GM12878 (cell line): ENCODE results near the gene CENPF. TPM values are rescaled to one million over a fixed set of nuclear protein-coding genes. Genes with fewer than 3 reads are reported as not detected.

Source experiments
- ATAC-seq: fragments of 200-7000 bp; cut with Tn5 transposase; 3 replicates; pipeline ENCODE4 v1.9.1; 2020; ENCODE audit warnings: mild to moderate bottlenecking, moderate library complexity
- BruUV-seq: library from RNA; stranded (reverse); fragments of 400-500 nt; replicated peaks from 2 replicates; lab custom pipeline; 2021; lab: Mats Ljungman, UMichigan
- CTCF ChIA-PET: fragments of 300-600 bp; sonication (Branson Sonifier 250); formaldehyde crosslinking; extraction: SDS; loops from one replicate; lab custom pipeline; 2021; ENCODE audit warnings: inconsistent platforms; lab: Yijun Ruan, JAX
- POLR2A ChIA-PET: fragments of 350-600 bp; formaldehyde crosslinking; extraction: SDS; loops from one replicate; lab custom pipeline; 2021; ENCODE audit warnings: inconsistent platforms; lab: Charles Lee
- RAD21 ChIA-PET: fragments of 300-600 bp; sonication (Branson Sonifier 250); formaldehyde crosslinking; loops from one replicate; lab custom pipeline; 2023; ENCODE audit warnings: antibody characterized with exemption; ENCODE audit not compliant: unreplicated experiment; lab: Charles Lee
- SMC1A ChIA-PET: fragments of 300-600 bp; sonication (Branson Sonifier 250); formaldehyde crosslinking; loops from one replicate; lab custom pipeline; 2023; ENCODE audit not compliant: unreplicated experiment, uncharacterized antibody; lab: Charles Lee
- DNase-seq: peaks from one replicate; pipeline ENCODE4 v3.0.0-alpha.2; 2011; ENCODE audit warnings: low read depth, low spot score
- FAIRE-seq: peaks from 3 replicates; lab custom pipeline; 2011; peaks lifted over from hg19 to GRCh38; lab: Jason Lieb, UNC
- H2AFZ ChIP-seq: 2 replicates; pipeline ENCODE4 v1.6.0; 2011; ENCODE audit warnings: low read depth, low read length, control low read depth; ENCODE audit not compliant: control insufficient read depth
- H3K27ac ChIP-seq: 2 replicates; pipeline ENCODE4 v1.5.1; 2011; ENCODE audit warnings: control low read depth; ENCODE audit not compliant: control insufficient read depth, insufficient read depth
- H3K27me3 ChIP-seq, 2 experiments: replicated peaks in 1 of 2; 2 replicates each; pipeline versions ENCODE4 v1.6.0 to v1.6.1; 2011; ENCODE audit warnings: low read length in 1 of 2; ENCODE audit not compliant: control insufficient read depth in 2 of 2, insufficient read depth in 2 of 2
- H3K36me3 ChIP-seq, 2 experiments: 2 replicates each; pipeline ENCODE4 v1.5.1; 2011; ENCODE audit warnings: low read length in 1 of 2; ENCODE audit not compliant: control insufficient read depth in 2 of 2, insufficient read depth in 2 of 2
- H3K4me1 ChIP-seq: 2 replicates; pipeline ENCODE4 v1.6.1; 2011; ENCODE audit warnings: mild to moderate bottlenecking, low read length, moderate library complexity, mixed read lengths; ENCODE audit not compliant: control insufficient read depth, insufficient read depth
- H3K4me2 ChIP-seq: 2 replicates; pipeline ENCODE4 v1.6.0; 2011; ENCODE audit warnings: control low read depth; ENCODE audit not compliant: control insufficient read depth, insufficient read depth
- H3K4me3 ChIP-seq: fragments of 200-600 bp; sonication (generic); 2 replicates; pipeline ENCODE4 v1.5.1; 2016
- H3K79me2 ChIP-seq: 2 replicates; pipeline ENCODE4 v1.6.0; 2011; ENCODE audit warnings: low read length; ENCODE audit not compliant: control insufficient read depth, insufficient read depth
- H3K9ac ChIP-seq: 2 replicates; pipeline ENCODE4 v1.8.0; 2011; ENCODE audit warnings: low read length, control low read depth, mixed read lengths; ENCODE audit not compliant: control insufficient read depth, insufficient read depth
- H3K9me3 ChIP-seq: replicated peaks from 3 replicates; pipeline ENCODE4 v1.5.1; 2011; ENCODE audit warnings: mild to moderate bottlenecking, low read length; ENCODE audit not compliant: control insufficient read depth, insufficient read depth
- H4K20me1 ChIP-seq: 2 replicates; pipeline ENCODE4 v1.6.0; 2011; ENCODE audit not compliant: control insufficient read depth, insufficient read depth
- CBFB ChIP-seq: IDR thresholded peaks from 2 replicates; pipeline ENCODE4 v1.6.1; 2016; ENCODE audit warnings: antibody characterized with exemption, low read depth
- CHD2 ChIP-seq: IDR thresholded peaks from 2 replicates; pipeline ENCODE4 v1.6.1; 2011; ENCODE audit warnings: low read depth, low read length, improper control_type of control experiment, borderline replicate concordance
- E2F4 ChIP-seq: IDR thresholded peaks from 2 replicates; pipeline ENCODE4 v1.6.1; 2012; ENCODE audit warnings: low read depth, low read length, improper control_type of control experiment
- HSF1 ChIP-seq: fragments of 150-350 bp; IDR thresholded peaks from 2 replicates; pipeline ENCODE4 v1.6.1; 2014; ENCODE audit warnings: mild to moderate bottlenecking, low read depth, low read length
- IRF4 ChIP-seq: IDR thresholded peaks from 2 replicates; pipeline ENCODE4 v1.6.1; 2011; ENCODE audit warnings: low read depth, low read length
- MLLT1 ChIP-seq: fragments of 450-650 bp; IDR thresholded peaks from 2 replicates; pipeline ENCODE4 v1.6.1; 2016; ENCODE audit warnings: mild to moderate bottlenecking
- NFYB ChIP-seq: IDR thresholded peaks from 2 replicates; pipeline ENCODE4 v1.6.1; 2011; ENCODE audit warnings: low read depth, mild to moderate bottlenecking, low read length, improper control_type of control experiment, moderate library complexity; ENCODE audit not compliant: insufficient read depth
- NR2C2 ChIP-seq: IDR thresholded peaks from 2 replicates; pipeline ENCODE4 v1.6.1; 2011; ENCODE audit warnings: borderline replicate concordance, low read depth; ENCODE audit not compliant: control insufficient read depth, insufficient read length
- NRF1 ChIP-seq: conservative IDR thresholded peaks from 2 replicates; pipeline ENCODE4 v1.6.1; 2011; ENCODE audit warnings: mild to moderate bottlenecking, low read depth, low read length, improper control_type of control experiment
- SKIL ChIP-seq: fragments of 450-650 bp; IDR thresholded peaks from 2 replicates; pipeline ENCODE4 v1.6.1; 2017; ENCODE audit warnings: mild to moderate bottlenecking, low read depth, inconsistent platforms; ENCODE audit not compliant: poor library complexity, severe bottlenecking
- SREBF1 ChIP-seq: IDR thresholded peaks from 2 replicates; pipeline ENCODE4 v1.6.1; 2012; ENCODE audit warnings: mild to moderate bottlenecking, low read length
- SRF ChIP-seq, 2 experiments: IDR thresholded peaks; 2 replicates each; pipeline ENCODE4 v1.6.1; 2011; ENCODE audit warnings: low read depth in 2 of 2, low read length in 2 of 2, mild to moderate bottlenecking in 1 of 2, moderate library complexity in 1 of 2
- SUPT20H ChIP-seq: IDR thresholded peaks from 2 replicates; pipeline ENCODE4 v1.6.1; 2011; ENCODE audit warnings: low read depth, mild to moderate bottlenecking, low read length, moderate library complexity, borderline replicate concordance; ENCODE audit not compliant: control insufficient read depth
- YBX1 ChIP-seq: fragments of 450-650 bp; IDR thresholded peaks from 2 replicates; pipeline ENCODE4 v1.6.1; 2016; ENCODE audit warnings: antibody characterized with exemption
- WGBS: methylation state at CpG from one replicate; pipeline ENCODE4 v1.1.6; 2016; ENCODE audit warnings: low lambda C conversion rate; ENCODE audit not compliant: insufficient replicate concordance, insufficient coverage; ENCODE audit errors: missing lambda C conversion rate; 5-methylcytosine and 5-hydroxymethylcytosine counted together
- in situ Hi-C: fragments of 300-500 bp; cut with MboI; formaldehyde crosslinking; loops from 9 replicates; pipeline ENCODE4 v1.14.3; 2018; ENCODE audit warnings: mixed read lengths
- intact Hi-C: fragments of 100-400 bp; cut with micrococcal nuclease; formaldehyde crosslinking; loops from one replicate; pipeline ENCODE4 v1.14.2; 2022; ENCODE audit not compliant: unreplicated experiment
- polyA plus RNA-seq, 11 experiments: library from polyadenylated mRNA; depleted of rRNA in 4 of 11; unstranded in 6 of 11; stranded (reverse) in 5 of 11; fragments of >200 nt; fragmentation: Nextera tagmentation in 4 of 11; fragmentation: Illumina TruSeq in 1 of 11; extraction: Ambion mirVana in 4 of 11; extraction: Trizol in 1 of 11; gene quantifications; 1 replicate in 1 of 11; 2 replicates in 10 of 11; pipeline versions ENCODE4 v1.2.1 to v1.2.3, GENCODE V29; 2011 to 2016; ENCODE audit warnings: inconsistent platforms in 2 of 11, missing spikeins in 2 of 11, low read depth in 1 of 11
- total RNA-seq, 4 experiments: library from RNA; depleted of rRNA in 3 of 4; stranded (reverse); fragments of >200 nt in 3 of 4; fragmentation: Illumina TruSeq in 1 of 4; extraction: Trizol in 1 of 4; gene quantifications; 2 replicates each; pipeline versions ENCODE4 v1.2.1 to v1.2.3, GENCODE V29; 2013 to 2021

Gene CENPF
- total and polyA plus RNA-seq, 10 of the 15 experiments (the other 5 are each of a cell fraction or from before 2014, with no cell fraction given): 26.0 to 132 (median 70.5) TPM

GRCh38 chr1:214565310-214565709 lies 37.7 kb upstream of the CENPF start:
- Histone ChIP-seq H3K27me3 (no peaks in the 10 kb centered on the region), H3K9me3 (no peaks in the 10 kb centered on the region), H3K9ac (no peak overlapping the region), H2AFZ (no peak overlapping the region), H3K4me1 (no peaks in the 10 kb centered on the region), H3K4me3 (no peak overlapping the region), H3K4me2 (no peak overlapping the region), H3K36me3 (no peaks in the 10 kb centered on the region), H4K20me1 (no peaks in the 10 kb centered on the region), H3K27ac (no peak overlapping the region), H3K79me2 (no peaks in the 10 kb centered on the region)
- no peak for ATAC-seq
- intact Hi-C loops: no loop called here
- no peak for FAIRE-seq
- ChIA-PET RAD21 (interaction anchor here (0.7 to 4.5 kb wide), 3 partner anchors 12 to 176 kb away, joined by 3 to 33 read pairs (median 3); no protein-coding TSS in a partner anchor), SMC1A (interaction anchor here (1.0 to 6.4 kb wide), 8 partner anchors 10 to 102 kb away, joined by 3 to 64 read pairs (median 16); partner anchors contain the start of gene PTPN14), POLR2A (interaction anchor here (1.1 to 1.8 kb wide), 4 partner anchors 9 to 26 kb away, joined by 3 to 10 read pairs (median 4); no protein-coding TSS in a partner anchor), CTCF (interaction anchor here (0.6 to 3.8 kb wide), 10 partner anchors 9 to 304 kb away, joined by 3 to 17 read pairs (median 4); no protein-coding TSS in a partner anchor)
- no TSS peak for BruUV-seq
- 47% methylated on average over 1 of the region's 1 CpG for WGBS
- in situ Hi-C loops: no loop called here
- DNase-seq: no peak
- no peak for TF ChIP-seq HSF1
- no peak for TF ChIP-seq SUPT20H
- no peak for TF ChIP-seq NFYB
- TF ChIP-seq SRF (IDR thresholded peaks at IDR 0.05; ENCODE audit: low read depth in 2 of 2, low read length in 2 of 2): no peak
- no peak for TF ChIP-seq YBX1
- no peak for TF ChIP-seq NR2C2
- TF ChIP-seq CBFB: no peak
- TF ChIP-seq SREBF1: no peak
- TF ChIP-seq CHD2: no peak
- no peak for TF ChIP-seq SKIL
- TF ChIP-seq E2F4: no peak
- no peak for TF ChIP-seq MLLT1
- TF ChIP-seq IRF4: no peak
- no peak for TF ChIP-seq NRF1
